ENCODE measurements around the gene EFNB3. TPM values are rescaled to one million over a fixed set of nuclear protein-coding genes. Genes with fewer than 3 reads are reported as not detected.
A peak's percentile ranks its signal among the peaks of the same experiment; 100 is the strongest.

The EFNB3 gene
- total RNA-seq, 2 experiments from 2014 or later: 0.15 TPM; not detected in 1

- intact Hi-C loops (cut with micrococcal nuclease; ENCODE audit: unreplicated experiment): loop anchor here (1.0 to 5.0 kb wide), 7 partner anchors 55 to 688 kb away; partner anchors contain the start of genes KCTD11 and KRABD2
- TF ChIP-seq CTCF (conservative IDR thresholded peaks at IDR 0.05; ENCODE audit: low read length) (no peak), EZH2phosphoT487 (IDR thresholded peaks at IDR 0.05; ENCODE audit: borderline replicate concordance, low read depth, low read length) (no peak)
Observed at GRCh38 chr17:7688808-7689316, 16.1 kb upstream of the EFNB3 start.

GRCh38 chr17:7695586-7695985, 9.4 kb upstream of the EFNB3 start:
- Histone ChIP-seq H4K20me1 (ENCODE audit: insufficient read depth, low read length) (no peaks in the 10 kb centered on the region), H3K4me1 (ENCODE audit: insufficient read depth, low read length, poor library complexity, severe bottlenecking) (no peaks in the 10 kb centered on the region), H3K9me2 (ENCODE audit: insufficient read depth, low read length) (no peaks in the 10 kb centered on the region), H3K27ac (ENCODE audit: low read depth, low read length, poor library complexity, severe bottlenecking) (no peak overlapping the region), H3K79me2 (ENCODE audit: insufficient read depth, low read depth, low read length) (no peaks in the 10 kb centered on the region), H3K36me3 (ENCODE audit: insufficient read depth, low read length) (peaks cover 29% of the 10 kb centered on the region), H2AFZ (ENCODE audit: low read length) (no peak overlapping the region), H3K9me3 (ENCODE audit: low read length) (no peaks in the 10 kb centered on the region), H3K4me3 (ENCODE audit: low read depth, low read length, poor library complexity, severe bottlenecking) (no peak overlapping the region), H3K4me2 (ENCODE audit: low read length) (no peak overlapping the region)
- DNase-seq (ENCODE audit: low spot score): no peak
- ChIA-PET CTCF (ENCODE audit: unreplicated experiment) (no interaction called here), POLR2A (no interaction called here)
- TF ChIP-seq EZH2phosphoT487 (IDR thresholded peaks at IDR 0.05; ENCODE audit: borderline replicate concordance, low read depth, low read length): no peak
- no peak for TF ChIP-seq CTCF (conservative IDR thresholded peaks at IDR 0.05; ENCODE audit: low read length)
- no TSS peak for BruUV-seq (replicated peaks)
- intact Hi-C loops (cut with micrococcal nuclease; ENCODE audit: unreplicated experiment): no loop called here

More at GRCh38 chr17:7688808-7689316, 16.1 kb upstream of the EFNB3 start:
- Histone ChIP-seq H3K79me2 (ENCODE audit: insufficient read depth, low read depth, low read length) (peaks cover 50% of the 10 kb centered on the region), H3K27ac (ENCODE audit: low read depth, low read length, poor library complexity, severe bottlenecking) (peak overlapping the region; percentile 35), H4K20me1 (ENCODE audit: insufficient read depth, low read length) (peaks cover 19% of the 10 kb centered on the region), H3K4me1 (ENCODE audit: insufficient read depth, low read length, poor library complexity, severe bottlenecking) (peaks cover 27% of the 10 kb centered on the region), H2AFZ (ENCODE audit: low read length) (peak overlapping the region; percentile 67), H3K9me2 (ENCODE audit: insufficient read depth, low read length) (no peaks in the 10 kb centered on the region), H3K36me3 (ENCODE audit: insufficient read depth, low read length) (peaks cover 42% of the 10 kb centered on the region), H3K4me3 (ENCODE audit: low read depth, low read length, poor library complexity, severe bottlenecking) (peak overlapping the region; percentile 92), H3K4me2 (ENCODE audit: low read length) (peak overlapping the region; percentile 98), H3K9me3 (ENCODE audit: low read length) (no peaks in the 10 kb centered on the region)
- no peak for DNase-seq (ENCODE audit: low spot score)
- BruUV-seq (replicated peaks): no TSS peak
- POLR2A ChIA-PET: interaction anchor here (1.1 kb wide), 1 partner anchor 285 kb away, joined by 4 read pairs; the partner anchor contains the start of gene TMEM256
- CTCF ChIA-PET (ENCODE audit: unreplicated experiment): interaction anchor here (1.5 kb wide), 1 partner anchor 74 kb away, joined by 4 read pairs; the partner anchor contains the start of gene FXR2

- Histone ChIP-seq H3K9me2 (ENCODE audit: insufficient read depth, low read length) (no peaks in the 10 kb centered on the region), H3K4me2 (ENCODE audit: low read length) (no peak overlapping the region), H3K9me3 (ENCODE audit: low read length) (no peaks in the 10 kb centered on the region), H3K79me2 (ENCODE audit: insufficient read depth, low read depth, low read length) (no peaks in the 10 kb centered on the region), H2AFZ (ENCODE audit: low read length) (no peak overlapping the region), H3K4me1 (ENCODE audit: insufficient read depth, low read length, poor library complexity, severe bottlenecking) (no peaks in the 10 kb centered on the region), H4K20me1 (ENCODE audit: insufficient read depth, low read length) (no peaks in the 10 kb centered on the region), H3K36me3 (ENCODE audit: insufficient read depth, low read length) (peaks cover 35% of the 10 kb centered on the region), H3K4me3 (ENCODE audit: low read depth, low read length, poor library complexity, severe bottlenecking) (no peak overlapping the region), H3K27ac (ENCODE audit: low read depth, low read length, poor library complexity, severe bottlenecking) (no peak overlapping the region)
- no TSS peak for BruUV-seq (replicated peaks)
- ChIA-PET POLR2A (no interaction called here), CTCF (ENCODE audit: unreplicated experiment) (no interaction called here)
- no peak for DNase-seq (ENCODE audit: low spot score)
- TF ChIP-seq CTCF (conservative IDR thresholded peaks at IDR 0.05; ENCODE audit: low read length): no peak
- no peak for TF ChIP-seq EZH2phosphoT487 (IDR thresholded peaks at IDR 0.05; ENCODE audit: borderline replicate concordance, low read depth, low read length)
- intact Hi-C loops (cut with micrococcal nuclease; ENCODE audit: unreplicated experiment): no loop called here
Observed at GRCh38 chr17:7697828-7698588, 7.0 kb upstream of the EFNB3 start.

All from OCI-LY7 (cell line).